Left colon (tissue), 2 donors: ENCODE results near the gene DNAI2. TPM values are rescaled to one million over a fixed set of nuclear protein-coding genes. Genes with fewer than 3 reads are reported as not detected.

Experiments
- ATAC-seq: fragments of 200-7000 bp; cut with Tn5 transposase; one replicate; pipeline ENCODE4 v1.9.1; 2020; ENCODE audit warnings: mild to moderate bottlenecking, moderate library complexity
- DNase-seq, 2 donors: peaks; one replicate each; pipeline ENCODE4 v3.0.0-alpha.2; 2020
- intact Hi-C, 2 donors: fragments of 100-400 bp; cut with DNase I in 1 of 2; cut with micrococcal nuclease in 1 of 2; formaldehyde crosslinking; loops; one replicate each; pipeline versions ENCODE4 v1.11.2 to v1.14.0; 2022; cut with DNase I, micrococcal nuclease
- total RNA-seq, 2 donors: library from RNA; stranded (reverse); fragmentation: NEBNext Ultra II Directional; extraction: Animal tissue kit (Norgen Biotek cat#: 25700); gene quantifications; one replicate each; pipeline ENCODE4 v1.2.1, GENCODE V29; 2021
- donor health status: DM: no; HTN: no; CAD: no.
- donor health status: DM: yes; HTN: yes; CAD: no.

DNAI2 gene
- total RNA-seq, 2 donors from 2014 or later, result not detected

DNA sequence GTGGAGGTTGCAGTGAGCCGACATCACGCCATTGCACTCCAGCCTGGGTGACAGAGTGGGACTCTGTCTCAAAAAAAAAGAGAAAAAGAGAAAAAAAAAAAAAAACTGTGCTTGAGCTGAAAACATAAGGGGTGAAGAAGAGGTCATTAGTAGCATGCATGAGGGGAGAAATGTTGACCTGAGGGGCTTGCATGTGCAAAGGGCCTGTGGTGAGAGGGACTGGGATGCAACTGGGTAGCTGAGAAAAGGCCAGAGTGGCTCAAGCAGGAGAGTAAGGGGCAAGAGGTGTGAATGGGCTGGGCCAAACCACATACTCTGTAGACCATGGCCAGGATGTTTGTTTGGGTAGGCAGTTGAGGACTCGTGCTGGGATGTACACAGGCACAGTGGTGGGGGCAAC lies 55.3 kb downstream of the DNAI2 start:
- intact Hi-C loops, result no loop called here
- no peak for DNase-seq
- ATAC-seq, result no peak

- ATAC-seq, result no peak
- no peak for DNase-seq
- intact Hi-C loops, result no loop called here
Observed at GRCh38 chr17:74330446-74330845, 56.4 kb downstream of the DNAI2 start.

DNA sequence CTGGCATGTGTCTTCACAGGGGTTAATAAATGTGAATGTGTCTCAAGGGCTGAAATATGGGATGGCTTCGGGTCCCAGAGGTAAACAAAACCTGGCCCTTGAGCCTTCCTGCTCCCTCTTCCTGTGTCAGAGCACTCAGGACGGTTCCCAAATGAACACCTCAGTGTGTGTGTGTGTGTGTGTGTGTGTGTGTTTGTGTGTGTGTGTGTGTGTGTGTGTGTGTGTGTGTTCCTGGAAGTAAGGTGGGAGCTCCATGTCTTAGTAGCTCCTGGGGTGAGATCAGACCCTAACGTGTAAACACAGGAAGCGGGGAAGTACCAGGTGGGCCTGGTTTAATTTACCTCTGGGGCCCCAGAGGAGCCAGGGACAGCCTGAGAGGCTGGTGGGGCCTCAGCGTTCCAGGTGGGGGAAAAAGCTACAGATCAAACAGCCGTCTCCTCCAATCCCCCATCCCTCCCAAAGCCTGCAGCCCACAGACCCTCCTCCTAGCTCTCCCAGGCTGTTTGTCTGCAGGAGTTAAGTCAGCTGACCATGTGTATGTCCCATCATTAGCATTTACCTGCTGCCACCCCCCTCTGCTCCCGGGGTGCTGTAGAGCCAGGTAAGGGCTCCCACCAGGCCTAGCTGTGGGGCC lies 58.1 kb downstream of the DNAI2 start:
- ATAC-seq, result no peak
- no peak for DNase-seq
- intact Hi-C loops, result no loop called here

DNA sequence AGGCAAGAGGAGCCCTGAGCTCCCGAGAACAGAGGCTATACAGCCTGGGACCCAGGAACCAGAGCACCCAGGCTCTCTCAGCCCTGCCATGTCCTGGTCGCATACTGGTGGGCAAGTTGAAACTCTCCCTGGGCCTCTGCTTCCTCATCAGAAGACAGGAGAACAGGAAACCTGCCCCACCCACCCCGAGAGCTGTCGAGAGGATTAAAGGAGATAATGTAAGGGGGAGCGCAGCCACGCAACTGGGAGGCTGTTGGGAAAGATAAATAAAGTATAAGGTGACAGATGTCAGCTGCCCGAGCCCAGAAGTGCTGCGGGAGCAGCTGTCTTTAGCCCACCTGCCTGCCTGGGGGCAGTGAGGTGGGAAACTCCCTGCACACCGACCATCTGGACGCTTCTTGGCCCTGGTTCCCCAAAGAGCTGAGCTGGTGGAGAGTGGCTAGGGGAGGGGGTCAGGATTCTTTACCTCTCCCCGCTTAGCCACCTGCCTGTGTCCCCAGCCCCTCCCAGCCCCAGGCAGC lies 58.8 kb downstream of the DNAI2 start:
- intact Hi-C loops, result no loop called here
- peak; percentile 60 for ATAC-seq
- peak; percentile 44 to 49 for DNase-seq

DNA sequence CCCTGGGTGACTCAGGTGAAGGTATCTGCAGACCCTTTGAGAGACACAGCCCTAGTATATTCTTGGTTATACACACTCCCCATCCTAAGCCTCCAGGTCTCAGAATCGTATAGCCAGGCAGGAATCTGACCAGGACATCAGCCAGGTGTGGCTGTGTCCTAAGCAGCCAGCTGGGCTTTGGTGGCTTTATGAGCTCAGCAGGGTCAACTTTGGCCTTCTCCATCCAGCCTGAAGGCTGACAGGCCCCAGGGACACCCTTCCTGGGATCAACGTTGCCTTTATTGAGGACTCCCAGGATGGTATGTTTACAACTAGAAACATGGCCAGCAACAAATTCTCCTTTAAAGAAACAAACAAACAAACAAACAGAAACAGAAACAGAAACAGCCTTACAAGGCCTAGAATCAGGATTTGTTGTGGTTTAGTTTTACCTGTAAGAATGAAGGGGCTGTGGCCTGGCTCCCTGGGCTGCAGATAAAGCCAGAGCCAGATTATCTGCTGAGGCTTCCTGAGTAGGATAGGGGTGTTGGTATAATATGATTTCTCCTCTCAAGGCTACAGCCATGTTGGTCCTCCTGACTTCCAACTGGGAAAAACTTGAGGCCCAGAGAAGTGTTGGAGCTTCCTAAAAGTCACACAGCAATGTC lies 60.5 kb downstream of the DNAI2 start:
- ATAC-seq (no peak), DNase-seq (no peak)
- intact Hi-C loops, result no loop called here

- ATAC-seq (no peak), DNase-seq (no peak)
- intact Hi-C loops, result no loop called here
Observed at GRCh38 chr17:74335529-74336062, 61.6 kb downstream of the DNAI2 start.

GRCh38 chr17:74336307-74336706 lies 62.3 kb downstream of the DNAI2 start:
- ATAC-seq, result no peak
- intact Hi-C loops, result no loop called here
- no peak for DNase-seq

DNA sequence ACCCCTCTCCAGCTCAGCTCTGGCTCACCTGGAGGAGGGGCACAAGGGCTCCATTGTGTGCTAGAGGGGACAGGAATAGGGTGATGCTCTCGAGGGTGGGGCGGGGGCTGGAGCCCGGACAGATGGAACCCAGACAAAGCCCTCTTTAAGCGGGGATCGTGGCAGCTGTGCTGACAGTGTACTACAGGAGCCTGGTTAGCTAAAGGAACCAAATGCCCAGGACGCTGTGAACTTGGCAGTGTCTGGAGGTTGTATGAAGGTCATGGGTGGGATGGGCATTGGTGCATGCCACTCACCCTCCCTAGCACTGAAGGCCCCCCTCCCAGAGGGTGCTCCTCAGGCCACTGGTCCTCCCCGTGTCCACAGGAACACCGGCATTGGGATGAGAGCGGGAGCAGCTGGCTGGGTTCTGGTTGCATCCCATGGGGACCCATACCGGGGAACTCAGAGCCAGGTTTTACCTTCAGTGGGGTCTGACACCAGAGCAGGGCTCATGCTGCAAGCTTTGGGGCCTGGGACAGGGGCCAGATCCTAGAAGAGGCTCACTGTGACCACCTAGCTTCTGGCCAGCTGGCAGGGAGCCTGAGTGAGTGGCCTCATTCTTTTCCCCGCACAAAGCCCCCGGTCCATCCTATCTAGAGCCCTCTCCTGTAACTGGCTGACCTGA lies 63.9 kb downstream of the DNAI2 start:
- intact Hi-C loops, result no loop called here
- DNase-seq, result no peak
- ATAC-seq, result peak; percentile 5

GRCh38 chr17:74339537-74340195 lies 65.6 kb downstream of the DNAI2 start:
- intact Hi-C loops, result no loop called here
- ATAC-seq (peak; percentile 31), DNase-seq (no peak)

- DNase-seq (no peak), ATAC-seq (peak; percentile 65)
- intact Hi-C loops, result no loop called here
Observed at GRCh38 chr17:74340470-74341023, 66.5 kb downstream of the DNAI2 start.

GRCh38 chr17:74342224-74342623 lies 68.2 kb downstream of the DNAI2 start:
- DNase-seq (no peak), ATAC-seq (no peak)
- intact Hi-C loops, result no loop called here

GRCh38 chr17:74343121-74343520 lies 69.1 kb downstream of the DNAI2 start:
- intact Hi-C loops, result no loop called here
- ATAC-seq, result no peak
- no peak for DNase-seq

- intact Hi-C loops, result no loop called here
- DNase-seq (no peak), ATAC-seq (no peak)
Observed at GRCh38 chr17:74343526-74344284, 69.7 kb downstream of the DNAI2 start.

GRCh38 chr17:74344658-74345057 lies 70.6 kb downstream of the DNAI2 start:
- intact Hi-C loops, result no loop called here
- DNase-seq (no peak), ATAC-seq (no peak)

DNA sequence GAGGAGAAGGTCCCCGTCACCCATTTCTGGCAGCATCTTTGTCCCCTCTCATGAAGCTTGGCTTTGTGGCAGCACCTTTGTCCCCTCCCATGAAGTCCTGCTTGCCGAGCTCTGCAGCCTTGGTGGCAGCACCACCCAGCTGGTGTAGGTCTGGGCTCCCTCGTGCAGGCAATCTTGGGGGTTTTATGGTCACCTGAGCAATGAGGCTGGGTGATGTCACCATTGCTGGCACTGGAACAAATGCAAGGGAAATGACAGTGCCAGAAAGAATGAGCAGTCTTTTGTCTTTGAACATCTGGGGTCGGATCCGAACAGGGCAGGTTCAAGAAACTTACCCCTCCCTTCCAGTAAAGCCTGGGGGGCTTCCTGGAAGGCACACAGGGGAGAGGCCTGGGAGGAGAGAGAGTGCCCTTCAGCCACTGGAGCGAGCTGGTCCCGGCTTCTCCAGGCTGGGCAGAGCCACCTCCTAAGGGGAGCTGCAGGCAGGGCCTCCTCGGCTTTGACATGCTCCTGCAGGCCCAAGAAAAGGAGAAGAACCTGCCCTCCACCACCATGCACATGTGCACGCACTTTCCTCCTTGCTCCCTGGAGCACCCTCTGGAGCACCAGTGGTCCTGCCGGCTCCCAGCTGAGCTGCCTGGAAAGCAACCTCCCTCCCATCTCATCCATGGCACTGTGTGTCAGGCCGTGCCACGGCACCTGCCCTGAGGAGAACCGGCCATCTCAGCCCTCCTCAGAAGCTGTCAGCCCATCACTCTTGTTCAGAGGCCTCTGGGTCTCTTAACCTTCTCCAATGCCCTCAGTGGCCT lies 71.6 kb downstream of the DNAI2 start:
- ATAC-seq (no peak), DNase-seq (no peak)
- intact Hi-C loops, result no loop called here

GRCh38 chr17:74347646-74348045 lies 73.6 kb downstream of the DNAI2 start:
- DNase-seq (no peak), ATAC-seq (no peak)
- intact Hi-C loops, result no loop called here

GRCh38 chr17:74349120-74349519 lies 75.1 kb downstream of the DNAI2 start:
- DNase-seq, result no peak
- intact Hi-C loops, result no loop called here
- ATAC-seq, result no peak

GRCh38 chr17:74350486-74350885 lies 76.5 kb downstream of the DNAI2 start:
- intact Hi-C loops, result loop anchor here in 1 of 2 donors (10.0 kb wide), 1 partner anchor 46 kb away; no protein-coding TSS in a partner anchor

More at GRCh38 chr17:74350486-74350885, 76.5 kb downstream of the DNAI2 start:
- ATAC-seq (no peak), DNase-seq (no peak)
